CD4-positive, alpha-beta T cell (primary cell): ENCODE measurements around the gene MAP3K8. TPM values are rescaled to one million over a fixed set of nuclear protein-coding genes. Genes with fewer than 3 reads are reported as not detected.

ENCODE experiments used
- ATAC-seq: fragments of 200-7000 bp; cut with Tn5 transposase; one replicate; pipeline ENCODE4 v1.10.0; 2022; ENCODE audit warnings: mild to moderate bottlenecking; ENCODE audit not compliant: poor library complexity
- CTCF ChIA-PET: fragments of 350-600 bp; sonication (Branson Sonifier 250); formaldehyde crosslinking; loops from one replicate; lab custom pipeline; 2021; ENCODE audit warnings: antibody characterized with exemption, inconsistent platforms; lab: Charles Lee
- POLR2A ChIA-PET: fragments of 350-600 bp; sonication (Branson Sonifier 250); formaldehyde crosslinking; loops from one replicate; lab custom pipeline; 2021; ENCODE audit warnings: antibody characterized with exemption, inconsistent platforms; lab: Charles Lee
- DNase-seq, 14 experiments: peaks; one replicate each; pipeline ENCODE4 v3.0.0-alpha.2; 2013 to 2020; ENCODE audit warnings: mixed read lengths in 2 of 14
- H3K27ac ChIP-seq, 2 donors: one replicate each; pipeline versions ENCODE4 v1.5.1 to v1.7.0; 2013; ENCODE audit warnings: low read length in 2 of 2, low read depth in 1 of 2, mild to moderate bottlenecking in 1 of 2
- H3K27me3 ChIP-seq, 2 experiments: 1 replicate in 1 of 2; 2 replicates in 1 of 2; pipeline versions ENCODE4 v1.6.1 to v1.7.0; 2013; ENCODE audit warnings: low read length in 2 of 2, control low read depth in 1 of 2, mild to moderate bottlenecking in 1 of 2, moderate library complexity in 1 of 2; ENCODE audit not compliant: insufficient read depth in 2 of 2, control insufficient read depth in 1 of 2
- H3K36me3 ChIP-seq: one replicate; pipeline ENCODE4 v1.6.1; 2013; ENCODE audit warnings: low read length, control low read depth; ENCODE audit not compliant: insufficient read depth
- H3K4me1 ChIP-seq: one replicate; pipeline ENCODE4 v1.6.1; 2013; ENCODE audit warnings: low read length, control low read depth; ENCODE audit not compliant: insufficient read depth
- H3K4me3 ChIP-seq: one replicate; pipeline ENCODE4 v1.5.1; 2013; ENCODE audit warnings: mild to moderate bottlenecking, low read length, moderate library complexity
- H3K9me3 ChIP-seq, 2 experiments: 1 replicate in 1 of 2; 2 replicates in 1 of 2; pipeline versions ENCODE4 v1.6.1 to v1.7.0; 2013; ENCODE audit warnings: low read length in 2 of 2, mild to moderate bottlenecking in 2 of 2, control low read depth in 1 of 2, moderate library complexity in 1 of 2; ENCODE audit not compliant: control insufficient read depth in 1 of 2, insufficient read depth in 1 of 2
- H3K27ac Mint-ChIP-seq: one replicate; pipeline ENCODE4 v1.8.0; 2020; ENCODE audit warnings: mixed read lengths
- H3K27me3 Mint-ChIP-seq: one replicate; pipeline ENCODE4 v1.8.0; 2021; ENCODE audit warnings: mixed read lengths
- H3K36me3 Mint-ChIP-seq: one replicate; pipeline ENCODE4 v1.8.0; 2021; ENCODE audit warnings: low read depth, mixed read lengths
- H3K4me1 Mint-ChIP-seq: one replicate; pipeline ENCODE4 v1.8.0; 2021; ENCODE audit warnings: low read depth, mixed read lengths
- H3K4me3 Mint-ChIP-seq: one replicate; pipeline ENCODE4 v1.8.0; 2020; ENCODE audit warnings: mild to moderate bottlenecking, mixed read lengths
- H3K9me3 Mint-ChIP-seq: one replicate; pipeline ENCODE4 v1.8.0; 2020; ENCODE audit warnings: mixed read lengths
- intact Hi-C, 2 experiments: fragments of 100-400 bp; cut with DNase I in 1 of 2; cut with micrococcal nuclease in 1 of 2; formaldehyde crosslinking; loops; one replicate each; pipeline versions ENCODE4 v1.15.1 to v1.9.0; 2023 to 2025; cut with DNase I, micrococcal nuclease
- total RNA-seq, 174 experiments: library from RNA in 2 of 174; stranded (reverse) in 2 of 174; gene quantifications; one replicate each; pipeline ENCODE4 v1.2.3 and lab custom pipeline; 2021 to 2026
- TF ChIP-seq, protein P1 (sequence below): fragments of 200-600 bp; IDR thresholded peaks from one replicate; pipeline ENCODE4 v1.8.0; 2022; ENCODE audit warnings: antibody characterized with exemption, mild to moderate bottlenecking

The MAP3K8 gene
- total RNA-seq, 2 experiments from 2014 or later, result 27.3 to 28.9 TPM

DNA sequence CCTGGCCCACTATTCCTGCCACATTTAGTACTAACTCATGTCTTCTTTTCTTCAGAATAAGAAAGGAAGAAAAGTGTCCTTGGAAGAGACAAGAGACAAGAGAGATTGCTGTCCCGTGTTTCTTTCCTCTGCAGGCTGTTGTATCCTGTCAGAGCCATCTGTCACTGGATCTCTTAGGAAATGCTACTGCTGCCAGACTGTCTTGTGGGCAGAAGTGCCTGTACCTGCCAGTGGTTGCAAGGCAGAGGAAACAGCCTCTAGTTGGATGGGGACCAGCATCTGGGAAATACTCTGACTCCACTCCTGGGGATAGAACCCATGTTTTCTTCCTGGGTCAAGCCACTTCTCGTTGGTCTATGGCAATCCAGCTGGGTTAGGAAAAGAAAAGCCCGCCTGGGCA lies 16.7 kb upstream of the MAP3K8 start:
- POLR2A ChIA-PET, result interaction anchor here (2.0 to 3.8 kb wide), 2 partner anchors 16 to 112 kb away, joined by 14 to 34 read pairs; partner anchors contain the start of gene MAP3K8
- Histone ChIP-seq H3K27me3 (no peaks in the 10 kb centered on the region), H3K36me3 (no peaks in the 10 kb centered on the region), H3K27ac (no peak overlapping the region), H3K4me1 (peaks cover 11% of the 10 kb centered on the region), H3K9me3 (no peaks in the 10 kb centered on the region), H3K4me3 (no peak overlapping the region)
- Mint-ChIP-seq H3K4me3 (no peak overlapping the region), H3K27ac (no peak overlapping the region), H3K36me3 (no peaks in the 10 kb centered on the region), H3K4me1 (peaks cover 20% of the 10 kb centered on the region), H3K9me3 (no peaks in the 10 kb centered on the region), H3K27me3 (no peaks in the 10 kb centered on the region)
- intact Hi-C loops, result no loop called here
- ATAC-seq (no peak), DNase-seq (no peak)
- CTCF ChIA-PET, result no interaction called here
- TF ChIP-seq, protein P1, sequence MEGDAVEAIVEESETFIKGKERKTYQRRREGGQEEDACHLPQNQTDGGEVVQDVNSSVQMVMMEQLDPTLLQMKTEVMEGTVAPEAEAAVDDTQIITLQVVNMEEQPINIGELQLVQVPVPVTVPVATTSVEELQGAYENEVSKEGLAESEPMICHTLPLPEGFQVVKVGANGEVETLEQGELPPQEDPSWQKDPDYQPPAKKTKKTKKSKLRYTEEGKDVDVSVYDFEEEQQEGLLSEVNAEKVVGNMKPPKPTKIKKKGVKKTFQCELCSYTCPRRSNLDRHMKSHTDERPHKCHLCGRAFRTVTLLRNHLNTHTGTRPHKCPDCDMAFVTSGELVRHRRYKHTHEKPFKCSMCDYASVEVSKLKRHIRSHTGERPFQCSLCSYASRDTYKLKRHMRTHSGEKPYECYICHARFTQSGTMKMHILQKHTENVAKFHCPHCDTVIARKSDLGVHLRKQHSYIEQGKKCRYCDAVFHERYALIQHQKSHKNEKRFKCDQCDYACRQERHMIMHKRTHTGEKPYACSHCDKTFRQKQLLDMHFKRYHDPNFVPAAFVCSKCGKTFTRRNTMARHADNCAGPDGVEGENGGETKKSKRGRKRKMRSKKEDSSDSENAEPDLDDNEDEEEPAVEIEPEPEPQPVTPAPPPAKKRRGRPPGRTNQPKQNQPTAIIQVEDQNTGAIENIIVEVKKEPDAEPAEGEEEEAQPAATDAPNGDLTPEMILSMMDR, result no peak

DNA sequence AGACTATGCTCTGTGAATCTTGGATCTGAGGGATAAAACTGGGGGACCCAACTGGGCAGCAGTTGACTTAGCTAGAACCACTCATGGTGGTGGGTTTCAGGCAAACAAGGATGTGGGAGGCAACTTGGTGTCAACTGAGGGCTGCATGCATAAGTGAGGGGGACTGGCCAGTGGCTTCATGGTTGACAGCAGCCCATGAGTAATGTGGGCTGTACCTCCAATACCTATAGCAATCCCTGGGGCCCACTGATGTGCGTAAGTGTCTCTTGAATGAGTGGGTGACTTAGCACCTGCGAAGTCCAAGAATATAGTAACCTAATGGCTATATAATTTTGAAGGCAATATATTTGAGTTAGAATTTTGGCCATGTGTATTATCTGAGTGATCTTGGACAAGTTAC lies 13.7 kb upstream of the MAP3K8 start:
- H3K4me1 ChIP-seq, result peaks cover 11% of the 10 kb centered on the region
- no peaks in the 10 kb centered on the region for H3K27me3 ChIP-seq
- no peak for ATAC-seq
- no peak overlapping the region for H3K4me3 ChIP-seq
- intact Hi-C loops, result no loop called here
- Mint-ChIP-seq H3K9me3 (no peaks in the 10 kb centered on the region), H3K4me1 (peaks cover 16% of the 10 kb centered on the region), H3K4me3 (no peak overlapping the region), H3K27me3 (no peaks in the 10 kb centered on the region), H3K36me3 (no peaks in the 10 kb centered on the region), H3K27ac (no peak overlapping the region)
- DNase-seq, result no peak
- no peaks in the 10 kb centered on the region for H3K36me3 ChIP-seq
- no peaks in the 10 kb centered on the region for H3K9me3 ChIP-seq
- POLR2A ChIA-PET, result interaction anchor here (1.1 to 3.8 kb wide), 3 partner anchors 10 to 109 kb away, joined by 3 to 34 read pairs (median 4); no protein-coding TSS in a partner anchor
- CTCF ChIA-PET, result no interaction called here
- no peak overlapping the region for H3K27ac ChIP-seq
- TF ChIP-seq, protein P1, result no peak

DNA sequence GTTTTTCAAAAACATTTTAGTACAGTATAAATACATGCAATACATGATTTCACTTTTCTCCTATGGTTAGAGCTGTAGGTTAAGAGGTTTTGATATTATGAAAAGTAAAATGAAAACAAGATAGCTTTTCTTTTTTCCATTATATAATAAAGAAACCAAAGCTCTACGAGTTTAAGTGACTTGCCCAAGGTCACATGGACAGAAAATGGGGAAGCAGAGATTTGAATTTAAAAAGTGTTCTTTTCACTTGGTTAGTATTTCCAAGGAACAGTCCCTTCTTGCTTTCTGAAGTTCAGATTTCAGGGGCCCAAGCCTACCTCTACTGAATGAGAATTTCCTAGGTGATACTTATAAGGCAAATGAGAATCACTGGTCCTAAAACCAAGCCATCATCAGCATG lies 13.2 kb upstream of the MAP3K8 start:
- no peaks in the 10 kb centered on the region for H3K36me3 ChIP-seq
- peaks cover 16% of the 10 kb centered on the region for H3K4me1 Mint-ChIP-seq
- H3K4me3 ChIP-seq, result no peak overlapping the region
- no peak overlapping the region for H3K4me3 Mint-ChIP-seq
- no peaks in the 10 kb centered on the region for H3K27me3 ChIP-seq
- TF ChIP-seq, protein P1, result no peak
- no peaks in the 10 kb centered on the region for H3K9me3 ChIP-seq
- no peak overlapping the region for H3K27ac ChIP-seq
- ATAC-seq (no peak), DNase-seq (no peak)
- peaks cover 11% of the 10 kb centered on the region for H3K4me1 ChIP-seq
- intact Hi-C loops, result no loop called here
- POLR2A ChIA-PET, result interaction anchor here (1.1 to 3.8 kb wide), 3 partner anchors 9 to 109 kb away, joined by 3 to 34 read pairs (median 4); no protein-coding TSS in a partner anchor
- no peaks in the 10 kb centered on the region for H3K36me3 Mint-ChIP-seq
- CTCF ChIA-PET, result no interaction called here
- H3K27me3 Mint-ChIP-seq, result no peaks in the 10 kb centered on the region
- H3K27ac Mint-ChIP-seq, result no peak overlapping the region
- H3K9me3 Mint-ChIP-seq, result no peaks in the 10 kb centered on the region
